Measurements from ENCODE around the gene TBC1D32. TPM values are rescaled to one million over a fixed set of nuclear protein-coding genes. Genes with fewer than 3 reads are reported as not detected.

Gene TBC1D32
- total RNA-seq, 2 donors from 2014 or later = 2.3 to 10.4 TPM

DNA sequence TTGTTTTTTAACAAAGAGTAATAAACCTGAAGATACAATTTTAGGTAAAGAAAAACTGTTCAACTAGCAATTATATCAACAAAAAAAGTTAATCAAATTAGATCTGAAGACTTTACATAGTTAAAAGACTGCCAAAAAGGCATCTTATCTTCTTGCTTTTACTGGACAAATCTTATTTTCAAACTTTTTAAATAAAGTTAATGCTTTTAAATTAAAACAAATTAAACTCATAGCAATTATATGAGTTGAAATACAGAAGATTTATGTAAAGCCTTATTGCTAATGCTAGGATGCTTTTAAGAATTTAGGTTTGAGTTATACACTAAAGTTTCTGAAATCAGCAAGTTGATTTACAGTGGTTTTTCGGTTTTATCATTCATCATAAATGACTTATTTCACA, 227.3 kb downstream of the TBC1D32 start:
- Histone ChIP-seq H3K27ac (no peak overlapping the region), H3K4me1 (ENCODE audit: control insufficient read depth in 1 of 2, low read depth in 2 of 2) (no peaks in the 10 kb centered on the region), H3K27me3 (replicated peaks; ENCODE audit: insufficient read depth) (no peaks in the 10 kb centered on the region), H3K4me3 (no peak overlapping the region), H3K36me3 (no peaks in the 10 kb centered on the region), H3K9me3 (no peaks in the 10 kb centered on the region)
- TF ChIP-seq, protein P1, sequence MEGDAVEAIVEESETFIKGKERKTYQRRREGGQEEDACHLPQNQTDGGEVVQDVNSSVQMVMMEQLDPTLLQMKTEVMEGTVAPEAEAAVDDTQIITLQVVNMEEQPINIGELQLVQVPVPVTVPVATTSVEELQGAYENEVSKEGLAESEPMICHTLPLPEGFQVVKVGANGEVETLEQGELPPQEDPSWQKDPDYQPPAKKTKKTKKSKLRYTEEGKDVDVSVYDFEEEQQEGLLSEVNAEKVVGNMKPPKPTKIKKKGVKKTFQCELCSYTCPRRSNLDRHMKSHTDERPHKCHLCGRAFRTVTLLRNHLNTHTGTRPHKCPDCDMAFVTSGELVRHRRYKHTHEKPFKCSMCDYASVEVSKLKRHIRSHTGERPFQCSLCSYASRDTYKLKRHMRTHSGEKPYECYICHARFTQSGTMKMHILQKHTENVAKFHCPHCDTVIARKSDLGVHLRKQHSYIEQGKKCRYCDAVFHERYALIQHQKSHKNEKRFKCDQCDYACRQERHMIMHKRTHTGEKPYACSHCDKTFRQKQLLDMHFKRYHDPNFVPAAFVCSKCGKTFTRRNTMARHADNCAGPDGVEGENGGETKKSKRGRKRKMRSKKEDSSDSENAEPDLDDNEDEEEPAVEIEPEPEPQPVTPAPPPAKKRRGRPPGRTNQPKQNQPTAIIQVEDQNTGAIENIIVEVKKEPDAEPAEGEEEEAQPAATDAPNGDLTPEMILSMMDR (IDR thresholded peaks at IDR 0.05) = no peak
- ATAC-seq (ENCODE audit: insufficient number of reproducible peaks, low FRiP score, low read depth) (no peak), DNase-seq (ENCODE audit: low spot score) (no peak)

DNA sequence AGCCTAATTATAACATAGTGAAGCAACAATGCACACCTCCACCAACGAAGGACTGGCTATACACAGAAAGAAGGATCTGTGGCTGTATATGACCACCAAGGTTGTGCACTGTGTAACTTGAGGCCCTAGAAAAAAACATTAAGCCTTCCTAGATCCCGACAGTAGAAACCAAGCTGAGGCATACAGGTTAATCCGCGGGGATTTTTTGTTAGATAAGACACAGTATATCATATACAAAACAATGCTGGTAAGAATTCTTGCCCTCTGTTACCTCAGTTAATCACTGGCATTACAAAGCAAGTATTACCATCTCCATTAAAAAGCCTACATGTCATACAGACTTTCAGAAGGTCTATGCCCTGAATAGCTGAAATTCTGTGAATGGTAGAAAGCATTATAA, 228.8 kb downstream of the TBC1D32 start:
- Histone ChIP-seq H3K27ac (no peak overlapping the region), H3K4me1 (ENCODE audit: control insufficient read depth in 1 of 2, low read depth in 2 of 2) (no peaks in the 10 kb centered on the region), H3K4me3 (no peak overlapping the region), H3K9me3 (no peaks in the 10 kb centered on the region), H3K27me3 (replicated peaks; ENCODE audit: insufficient read depth) (no peaks in the 10 kb centered on the region), H3K36me3 (no peaks in the 10 kb centered on the region)
- peak; percentile 28 for ATAC-seq (ENCODE audit: insufficient number of reproducible peaks, low FRiP score, low read depth)
- no peak for DNase-seq (ENCODE audit: low spot score)
- TF ChIP-seq, protein P1 (IDR thresholded peaks at IDR 0.05) = no peak

DNA sequence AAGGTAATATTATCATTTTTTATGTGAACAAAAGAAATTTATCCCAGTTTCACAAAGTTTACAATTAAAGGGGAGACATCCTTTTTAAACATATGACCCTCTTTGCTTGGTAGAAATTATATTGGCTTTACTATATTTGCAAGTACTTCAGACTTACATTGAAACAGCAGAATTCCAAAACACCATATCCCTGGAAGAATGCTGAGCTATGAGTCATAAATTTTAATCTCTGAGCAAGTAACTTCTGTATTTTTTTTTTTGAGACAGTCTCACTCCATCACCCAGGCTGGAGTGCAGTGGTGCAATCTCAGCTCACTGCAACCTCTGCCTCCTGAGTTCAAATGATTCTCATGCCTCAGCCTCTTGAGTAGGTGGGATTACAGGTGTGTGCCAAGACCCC, 240.4 kb downstream of the TBC1D32 start:
- ATAC-seq (ENCODE audit: insufficient number of reproducible peaks, low FRiP score, low read depth) (no peak), DNase-seq (ENCODE audit: low spot score) (no peak)
- H3K9me3 ChIP-seq = no peaks in the 10 kb centered on the region
- no peak overlapping the region for H3K27ac ChIP-seq
- TF ChIP-seq, protein P1 (IDR thresholded peaks at IDR 0.05) = no peak
- no peak overlapping the region for H3K4me3 ChIP-seq
- H3K36me3 ChIP-seq = no peaks in the 10 kb centered on the region
- H3K4me1 ChIP-seq (ENCODE audit: control insufficient read depth in 1 of 2, low read depth in 2 of 2) = no peaks in the 10 kb centered on the region
- no peaks in the 10 kb centered on the region for H3K27me3 ChIP-seq (replicated peaks; ENCODE audit: insufficient read depth)

DNA sequence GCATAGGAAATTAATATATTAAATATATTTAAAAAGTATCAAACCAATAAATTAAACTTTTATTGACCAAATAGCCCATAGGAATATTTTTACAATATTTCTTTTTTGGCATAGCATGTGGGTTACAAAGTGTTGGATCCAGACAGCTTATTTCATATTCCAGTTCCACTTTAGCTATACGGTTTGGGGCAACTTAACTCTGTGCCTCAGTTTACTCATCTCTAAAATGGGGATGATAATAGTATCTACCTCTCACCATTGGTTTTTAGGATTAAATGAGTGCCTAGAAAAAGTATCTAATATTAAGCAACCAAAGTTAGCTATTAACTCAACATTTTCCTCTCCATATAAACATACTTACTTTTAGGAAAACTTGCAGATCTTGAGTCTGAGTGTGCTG, 243.8 kb downstream of the TBC1D32 start:
- H3K4me3 ChIP-seq = no peak overlapping the region
- H3K9me3 ChIP-seq = no peaks in the 10 kb centered on the region
- no peak overlapping the region for H3K27ac ChIP-seq
- no peak for DNase-seq (ENCODE audit: low spot score)
- no peak for ATAC-seq (ENCODE audit: insufficient number of reproducible peaks, low FRiP score, low read depth)
- H3K4me1 ChIP-seq (ENCODE audit: control insufficient read depth in 1 of 2, low read depth in 2 of 2) = no peaks in the 10 kb centered on the region
- TF ChIP-seq, protein P1 (IDR thresholded peaks at IDR 0.05) = no peak
- H3K36me3 ChIP-seq = no peaks in the 10 kb centered on the region
- H3K27me3 ChIP-seq (replicated peaks; ENCODE audit: insufficient read depth) = no peaks in the 10 kb centered on the region

DNA sequence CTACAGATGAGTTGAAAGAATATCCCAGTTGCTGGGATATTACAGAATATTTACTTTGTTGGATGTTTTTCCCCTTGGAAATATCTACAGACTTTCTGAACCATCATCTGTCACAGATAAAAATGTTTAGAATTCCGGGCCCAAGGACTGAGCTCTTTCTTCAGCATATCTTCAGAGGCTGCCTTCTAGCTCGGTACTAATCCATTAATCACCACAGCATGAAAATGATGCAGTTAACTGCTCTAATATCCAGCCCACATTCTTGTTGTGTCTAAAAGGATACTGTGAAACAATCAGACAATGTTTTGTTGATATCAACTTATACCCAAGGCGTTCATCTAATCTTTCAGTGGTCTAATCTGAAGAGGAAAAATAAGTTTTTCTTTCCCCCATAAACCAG, 247.4 kb downstream of the TBC1D32 start:
- Histone ChIP-seq H3K4me3 (no peak overlapping the region), H3K27me3 (replicated peaks; ENCODE audit: insufficient read depth) (no peaks in the 10 kb centered on the region), H3K27ac (no peak overlapping the region), H3K4me1 (ENCODE audit: control insufficient read depth in 1 of 2, low read depth in 2 of 2) (no peaks in the 10 kb centered on the region), H3K9me3 (no peaks in the 10 kb centered on the region), H3K36me3 (no peaks in the 10 kb centered on the region)
- TF ChIP-seq, protein P1 (IDR thresholded peaks at IDR 0.05) = no peak
- no peak for DNase-seq (ENCODE audit: low spot score)
- ATAC-seq (ENCODE audit: insufficient number of reproducible peaks, low FRiP score, low read depth) = no peak
